Type B pancreatic cell (in vitro differentiated cells): ENCODE results near the gene IZUMO2. TPM values are rescaled to one million over a fixed set of nuclear protein-coding genes. Genes with fewer than 3 reads are reported as not detected.

ENCODE experiments used
- DNase-seq: peaks from one replicate; pipeline ENCODE4 v3.0.0; 2021; ENCODE audit warnings: mixed read lengths; ENCODE audit not compliant: unreplicated experiment; ENCODE audit errors: extremely low spot score
- H3K27ac Mint-ChIP-seq: 2 replicates; pipeline ENCODE4 v1.8.0; 2021; ENCODE audit warnings: mild to moderate bottlenecking, mixed read lengths
- H3K27me3 Mint-ChIP-seq: 2 replicates; pipeline ENCODE4 v1.8.0; 2021; ENCODE audit warnings: mixed read lengths
- H3K36me3 Mint-ChIP-seq: 2 replicates; pipeline ENCODE4 v1.8.0; 2021; ENCODE audit warnings: mixed read lengths
- H3K4me1 Mint-ChIP-seq: one replicate; pipeline ENCODE4 v1.8.0; 2021; ENCODE audit warnings: mixed read lengths; ENCODE audit not compliant: unreplicated experiment
- H3K4me3 Mint-ChIP-seq: 2 replicates; pipeline ENCODE4 v1.8.0; 2021; ENCODE audit warnings: mild to moderate bottlenecking, mixed read lengths
- H3K9me3 Mint-ChIP-seq: 2 replicates; pipeline ENCODE4 v1.8.0; 2021; ENCODE audit warnings: mixed read lengths
- CTCF ChIP-seq: fragments of 200-600 bp; sonication (generic); conservative IDR thresholded peaks from 2 replicates; pipeline ENCODE4 v1.5.0; 2021; ENCODE audit warnings: antibody characterized with exemption, mild to moderate bottlenecking
- total RNA-seq: library from RNA; stranded (reverse); gene quantifications from 2 replicates; pipeline ENCODE4 v1.2.1, GENCODE V29; 2021; ENCODE audit warnings: low replicate concordance

Gene IZUMO2
- total RNA-seq, 1 donor from 2014 or later, result not detected

- H3K36me3 Mint-ChIP-seq, result no peaks in the 10 kb centered on the region
- peaks cover 4% of the 10 kb centered on the region for H3K9me3 Mint-ChIP-seq
- TF ChIP-seq CTCF, result no peak
- H3K27ac Mint-ChIP-seq, result no peak overlapping the region
- peaks cover 10% of the 10 kb centered on the region for H3K4me1 Mint-ChIP-seq
- H3K4me3 Mint-ChIP-seq, result no peak overlapping the region
- no peaks in the 10 kb centered on the region for H3K27me3 Mint-ChIP-seq
- DNase-seq, result no peak
Observed at GRCh38 chr19:50175924-50176323, 12.8 kb upstream of the IZUMO2 start.

DNA sequence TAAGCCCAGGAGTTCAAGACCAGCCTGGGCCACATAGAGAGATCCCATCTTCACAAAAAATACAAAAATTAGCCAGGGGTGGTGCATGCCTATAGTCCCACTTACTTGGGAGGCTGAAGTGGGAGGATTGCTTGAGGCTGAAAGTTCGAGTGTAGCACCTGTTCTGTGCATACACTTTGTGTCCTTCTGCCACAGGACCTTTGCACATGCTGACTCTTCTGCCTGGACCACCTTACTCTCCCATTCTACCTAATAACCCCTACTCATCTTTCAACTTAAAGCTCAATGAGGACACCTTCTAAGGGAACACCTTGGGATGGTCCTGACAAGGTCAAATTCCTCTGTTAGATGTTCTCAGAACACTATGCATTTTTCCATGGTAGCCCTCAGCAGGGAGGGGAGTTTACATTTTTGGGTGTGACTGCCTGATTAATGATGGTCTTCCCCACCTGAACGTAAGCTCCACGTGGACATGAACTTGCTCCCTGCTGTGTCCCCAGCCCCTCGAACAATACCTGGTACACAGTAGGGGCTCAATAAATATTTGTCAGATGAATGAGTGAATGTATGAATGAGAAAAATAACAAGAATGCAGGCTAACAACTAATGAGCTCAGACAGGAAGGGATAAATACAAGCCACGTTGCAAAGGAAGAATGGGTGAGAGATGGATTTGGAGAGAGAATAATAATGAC lies 11.2 kb upstream of the IZUMO2 start:
- peak overlapping the region; percentile 88 for H3K27ac Mint-ChIP-seq

GRCh38 chr19:50173127-50173526 lies 10.0 kb upstream of the IZUMO2 start:
- Mint-ChIP-seq H3K4me3 (no peak overlapping the region), H3K27ac (peak overlapping the region; percentile 88), H3K36me3 (no peaks in the 10 kb centered on the region), H3K27me3 (no peaks in the 10 kb centered on the region), H3K4me1 (no peaks in the 10 kb centered on the region), H3K9me3 (peaks cover 1% of the 10 kb centered on the region)
- DNase-seq, result no peak
- no peak for TF ChIP-seq CTCF

More for the DNA sequence above, 11.2 kb upstream of the IZUMO2 start:
- H3K4me3 Mint-ChIP-seq, result no peak overlapping the region
- TF ChIP-seq CTCF, result no peak
- H3K9me3 Mint-ChIP-seq, result peaks cover 4% of the 10 kb centered on the region
- no peaks in the 10 kb centered on the region for H3K36me3 Mint-ChIP-seq
- H3K27me3 Mint-ChIP-seq, result no peaks in the 10 kb centered on the region
- peaks cover 10% of the 10 kb centered on the region for H3K4me1 Mint-ChIP-seq
- no peak for DNase-seq

DNA sequence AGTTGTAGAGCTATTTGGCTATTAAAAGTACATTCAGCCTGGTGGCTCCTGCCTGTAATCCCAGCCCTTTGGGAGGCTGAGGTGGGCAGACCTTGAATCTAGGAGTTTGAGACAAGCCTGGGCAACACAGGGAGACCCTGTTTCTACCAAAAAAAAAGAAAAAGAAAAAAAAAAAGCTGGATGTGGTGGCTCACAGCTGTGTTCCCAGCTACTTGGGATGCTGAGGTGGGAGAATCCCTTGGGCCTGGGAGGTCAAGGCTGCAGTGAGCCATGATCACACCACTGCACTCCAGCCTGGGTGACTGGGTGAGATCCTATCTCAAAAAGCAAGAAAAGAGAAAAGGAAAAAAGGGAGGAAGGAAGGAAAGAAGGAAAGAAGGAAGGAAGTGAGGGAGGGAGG lies 9.6 kb upstream of the IZUMO2 start:
- no peak for TF ChIP-seq CTCF
- DNase-seq, result no peak
- Mint-ChIP-seq H3K9me3 (no peaks in the 10 kb centered on the region), H3K36me3 (no peaks in the 10 kb centered on the region), H3K27ac (no peak overlapping the region), H3K4me3 (no peak overlapping the region), H3K4me1 (no peaks in the 10 kb centered on the region), H3K27me3 (no peaks in the 10 kb centered on the region)

GRCh38 chr19:50171752-50172151 lies 8.7 kb upstream of the IZUMO2 start:
- no peak for DNase-seq
- no peak for TF ChIP-seq CTCF
- Mint-ChIP-seq H3K27ac (peak overlapping the region; percentile 43), H3K9me3 (no peaks in the 10 kb centered on the region), H3K36me3 (no peaks in the 10 kb centered on the region), H3K27me3 (no peaks in the 10 kb centered on the region), H3K4me3 (no peak overlapping the region), H3K4me1 (peaks cover 7% of the 10 kb centered on the region)
